HG03095 (cell line): Measurements from ENCODE around the gene CENPP.

Experiments
- ATAC-seq: cut with Tn5 transposase; IDR thresholded peaks from one replicate; pipeline ENCODE4 v1.9.1; 2021; ENCODE audit warnings: moderate library complexity; ENCODE audit not compliant: unreplicated experiment

CENPP gene

DNA sequence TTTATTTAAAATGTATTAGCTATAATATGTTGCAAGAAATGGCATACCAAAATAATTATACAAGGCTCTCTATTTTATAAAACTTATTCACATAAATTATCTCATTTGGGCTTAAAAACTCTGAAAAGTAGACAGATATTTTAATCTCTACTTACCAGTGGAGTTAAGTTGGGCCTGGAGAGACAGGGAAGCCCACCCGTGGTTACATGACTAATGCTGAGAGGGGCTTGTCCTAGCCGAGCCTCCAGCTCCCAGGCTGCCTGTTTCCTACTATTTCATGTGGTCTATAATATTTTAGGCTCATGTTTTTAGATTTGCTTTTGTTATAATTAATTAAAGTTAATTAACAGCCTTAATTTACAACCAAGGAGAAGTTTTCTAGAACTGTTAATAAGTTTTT is 177.4 kb downstream of the CENPP start:
- no peak for ATAC-seq

GRCh38 chr9:92504881-92505280 is 179.1 kb downstream of the CENPP start:
- no peak for ATAC-seq

DNA sequence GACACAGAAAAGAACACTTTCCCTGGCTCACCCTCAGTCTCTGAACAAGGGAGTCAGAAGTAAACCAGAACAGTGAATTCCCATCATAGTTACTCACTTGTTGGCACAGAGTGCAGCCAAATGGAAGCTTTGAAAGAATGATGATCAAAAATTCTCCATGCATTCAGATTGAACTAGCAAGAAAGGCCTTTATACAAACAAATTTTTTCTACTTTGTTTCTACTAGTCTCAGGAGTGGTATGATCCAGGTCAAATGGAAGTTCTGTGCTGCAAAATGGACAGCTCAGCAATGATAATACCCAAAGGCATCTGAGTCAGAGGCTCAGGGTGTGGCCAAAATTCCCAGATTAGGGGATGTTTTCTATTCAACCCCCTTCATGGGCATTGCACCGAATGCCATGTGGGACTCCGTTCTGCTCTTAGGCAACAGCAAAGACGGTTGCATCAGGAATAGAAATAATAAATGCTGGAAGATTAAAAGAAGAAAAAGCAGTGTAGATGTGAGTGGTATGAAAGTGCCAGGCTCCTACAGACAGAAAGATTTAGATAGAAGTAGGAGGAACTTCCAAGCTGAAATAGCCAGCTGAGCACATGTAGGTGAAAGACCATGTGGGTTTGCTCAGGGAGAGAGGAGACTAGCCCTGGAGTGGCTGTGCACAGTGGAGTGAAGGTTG is 180.6 kb downstream of the CENPP start:
- ATAC-seq, result no peak

DNA sequence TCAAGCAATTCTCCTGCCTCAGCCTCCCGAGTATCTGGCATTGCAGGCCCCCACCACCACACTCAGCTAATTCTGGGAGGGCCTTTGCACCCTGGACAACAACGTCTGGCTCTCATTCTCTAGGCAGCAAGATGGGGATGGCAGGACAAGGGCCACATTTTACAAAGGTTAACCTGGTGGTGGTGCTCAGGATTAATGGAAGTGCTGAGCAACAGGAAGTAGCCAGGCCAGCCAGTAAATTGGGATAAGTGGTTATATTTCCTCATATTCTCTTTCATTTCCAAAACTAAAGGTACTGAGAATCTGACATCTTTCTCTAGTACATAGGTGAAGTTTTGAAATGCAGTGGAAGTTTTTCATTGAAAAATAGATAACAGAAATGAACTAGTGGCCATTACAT is 181.3 kb downstream of the CENPP start:
- ATAC-seq, result no peak

- no peak for ATAC-seq
Observed at GRCh38 chr9:92507496-92507895, 181.7 kb downstream of the CENPP start.

DNA sequence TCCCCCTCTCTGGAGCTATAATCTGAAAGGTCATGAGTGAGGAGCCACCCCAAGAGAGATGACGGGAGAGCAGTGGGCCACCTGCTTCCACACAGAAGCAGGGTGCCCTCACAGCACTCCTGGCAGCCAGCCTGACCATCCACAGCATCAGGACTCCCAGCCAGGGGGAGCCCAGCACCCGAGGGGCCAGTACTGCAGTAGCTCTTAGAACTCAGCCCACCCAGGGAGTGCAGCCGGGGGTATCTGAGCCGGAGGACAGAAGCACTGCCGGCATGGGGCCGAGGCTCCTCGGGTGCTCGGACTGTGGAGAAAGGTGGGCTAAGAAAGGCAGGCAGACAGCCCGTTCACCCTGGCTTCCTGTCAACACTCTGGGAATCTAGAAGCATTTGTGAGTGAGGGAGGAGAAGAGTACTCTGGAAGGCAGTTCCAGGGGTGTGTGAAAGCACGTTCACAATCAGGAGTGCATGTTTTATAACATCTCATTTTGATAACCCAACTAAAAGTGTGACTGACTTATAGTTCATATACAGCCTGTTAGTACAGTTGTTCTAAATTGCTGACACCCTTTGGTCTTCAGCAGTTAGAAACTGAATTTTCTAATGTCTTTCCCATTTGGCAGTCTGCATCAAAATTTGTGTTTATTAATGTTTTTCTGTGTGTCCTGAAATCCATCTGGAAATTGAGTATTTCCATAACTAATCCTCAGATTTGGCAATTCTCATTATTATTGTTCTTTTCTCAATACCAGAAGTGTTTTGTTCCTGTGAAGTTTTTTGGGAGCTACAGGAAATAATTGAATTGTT is 182.5 kb downstream of the CENPP start:
- no peak for ATAC-seq

DNA sequence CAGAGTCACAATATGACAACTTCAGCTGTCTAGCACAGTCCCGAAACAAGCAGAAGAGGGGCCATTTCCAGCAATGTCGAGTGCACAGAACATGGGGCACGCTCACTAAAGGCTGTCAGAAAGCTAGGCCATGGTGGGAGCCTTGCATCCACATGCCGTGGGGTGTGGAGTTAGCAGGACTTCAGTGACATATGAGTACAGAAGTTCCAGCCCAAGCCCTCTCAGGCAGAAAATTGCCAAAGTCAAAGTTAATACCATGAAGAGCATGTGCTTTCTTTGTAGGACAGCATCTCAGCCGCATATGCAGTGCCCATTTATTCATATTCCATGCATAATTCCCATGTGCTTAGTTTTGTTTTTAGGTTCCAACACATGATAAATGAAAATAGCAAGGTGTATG is 183.3 kb downstream of the CENPP start:
- no peak for ATAC-seq

GRCh38 chr9:92510747-92511146 is 185.0 kb downstream of the CENPP start:
- ATAC-seq, result no peak

GRCh38 chr9:92512622-92513021 is 186.9 kb downstream of the CENPP start:
- no peak for ATAC-seq

- ATAC-seq, result no peak
Observed at GRCh38 chr9:92513349-92513748, 187.6 kb downstream of the CENPP start.

GRCh38 chr9:92514635-92515034 is 188.9 kb downstream of the CENPP start:
- no peak for ATAC-seq

GRCh38 chr9:92516521-92516920 is 190.8 kb downstream of the CENPP start:
- ATAC-seq, result no peak

GRCh38 chr9:92517046-92517445 is 191.3 kb downstream of the CENPP start:
- no peak for ATAC-seq

- no peak for ATAC-seq
Observed at GRCh38 chr9:92518199-92518598, 192.4 kb downstream of the CENPP start.

GRCh38 chr9:92520837-92521236 is 195.1 kb downstream of the CENPP start:
- ATAC-seq, result no peak

DNA sequence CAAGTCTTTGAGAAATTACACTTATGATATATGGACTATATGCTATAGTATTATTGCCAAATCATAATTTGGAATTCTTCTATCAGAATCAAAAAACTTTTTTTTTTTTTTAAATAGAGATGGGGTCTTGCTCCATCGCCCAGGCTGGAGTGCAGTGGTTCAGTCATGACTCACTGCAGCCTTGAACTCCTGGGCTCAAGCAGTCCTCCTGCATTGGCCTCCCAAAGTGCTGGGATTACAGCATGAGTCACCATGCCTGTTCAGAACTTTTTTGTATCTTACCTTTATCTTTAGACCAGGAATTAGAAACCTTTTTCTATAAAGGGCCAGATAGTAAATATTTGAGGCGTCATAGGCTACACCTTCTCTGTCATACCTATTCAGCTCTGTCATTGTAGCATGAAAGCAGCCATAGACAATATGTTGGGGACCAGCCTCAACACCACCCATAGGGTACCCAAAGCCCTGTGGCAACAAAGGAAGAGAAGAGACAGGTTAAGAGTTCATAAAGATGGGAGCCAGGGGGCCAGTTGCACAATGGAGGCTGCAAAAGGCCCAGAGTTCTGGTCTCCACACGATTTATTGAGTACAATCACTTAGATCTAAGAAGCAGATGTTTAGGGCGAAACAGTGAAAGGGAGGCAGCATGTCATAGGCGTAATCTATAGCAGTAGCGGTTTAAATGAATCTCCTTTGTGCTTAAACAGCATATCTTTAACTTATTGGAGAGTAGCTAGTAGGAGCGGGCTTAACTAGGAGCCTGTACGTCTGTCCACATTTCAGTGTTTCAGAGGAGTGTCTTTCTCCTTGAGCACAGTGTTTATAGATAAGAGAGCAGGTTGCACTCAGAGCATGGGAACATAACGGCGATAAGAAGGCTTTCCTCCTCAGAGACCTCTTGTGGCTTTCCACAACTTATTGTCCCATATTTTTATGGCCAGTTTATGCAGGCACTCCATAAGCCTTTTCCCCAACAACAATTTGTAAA is 197.5 kb downstream of the CENPP start:
- no peak for ATAC-seq

- no peak for ATAC-seq
Observed at GRCh38 chr9:92524881-92525280, 199.1 kb downstream of the CENPP start.

- ATAC-seq, result no peak
Observed at GRCh38 chr9:92525306-92525705, 199.6 kb downstream of the CENPP start.

DNA sequence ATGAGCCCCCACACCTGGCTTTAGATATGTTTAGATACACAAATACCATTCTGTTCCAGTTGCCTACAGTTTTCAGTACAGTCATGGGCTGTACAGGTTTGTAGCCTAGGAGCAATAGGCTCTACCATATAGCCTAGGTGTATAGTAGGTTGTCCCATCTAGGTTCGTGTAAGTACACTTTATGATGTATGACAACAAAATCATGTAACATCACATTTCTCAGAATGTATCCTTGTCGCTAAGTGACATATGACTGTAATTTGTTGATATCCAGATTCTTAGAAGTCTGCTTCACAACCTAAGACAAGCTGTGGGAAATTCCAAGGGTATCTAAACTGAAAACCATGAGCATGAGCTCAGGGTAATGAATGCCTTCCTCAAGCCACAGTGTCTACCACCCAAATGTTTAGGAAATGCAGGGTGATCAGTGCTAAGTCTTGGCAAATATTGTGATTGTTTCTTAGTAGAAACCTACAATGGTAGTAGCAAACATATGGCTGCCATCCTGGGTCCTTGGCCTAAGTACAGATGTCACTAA is 201.6 kb downstream of the CENPP start:
- ATAC-seq, result no peak

GRCh38 chr9:92527832-92528521 is 202.2 kb downstream of the CENPP start:
- no peak for ATAC-seq

DNA sequence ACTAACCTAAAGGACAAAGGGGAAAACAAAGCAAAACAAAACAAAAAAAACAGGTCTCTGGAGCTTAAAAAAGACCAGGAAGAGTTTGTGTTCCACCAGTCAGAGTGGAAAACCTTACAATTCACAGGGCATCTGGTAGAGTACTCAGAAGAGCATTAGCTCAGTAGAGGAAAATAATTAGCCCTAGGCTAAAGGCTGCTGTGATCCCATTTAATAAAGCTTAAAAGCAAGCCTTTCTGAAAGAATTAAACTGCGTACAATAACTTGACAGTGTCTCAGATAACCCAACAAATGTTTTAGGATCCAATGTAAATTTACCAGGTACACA is 202.7 kb downstream of the CENPP start:
- ATAC-seq, result no peak
